HL-60 (cell line): ENCODE results near the gene ZBTB2.

ENCODE experiments used
- GABPA ChIP-seq: IDR thresholded peaks from 2 replicates; pipeline ENCODE4 v1.6.1; 2012; ENCODE audit warnings: low read depth
- POLR2AphosphoS5 ChIP-seq: IDR thresholded peaks from 2 replicates; pipeline ENCODE4 v1.6.1; 2012; ENCODE audit warnings: low read depth
- SPI1 ChIP-seq: IDR thresholded peaks from 2 replicates; pipeline ENCODE4 v1.6.1; 2012; ENCODE audit warnings: low read depth, mild to moderate bottlenecking, borderline replicate concordance
- TF ChIP-seq, protein P1 (sequence below): IDR thresholded peaks from one replicate; pipeline ENCODE4 v1.5.1; 2011; ENCODE audit warnings: low read length, control low read depth, inconsistent platforms; ENCODE audit not compliant: insufficient read depth
- TF ChIP-seq, protein P2 (sequence below): IDR thresholded peaks from 2 replicates; pipeline ENCODE4 v1.6.1; 2012; ENCODE audit warnings: low read depth; ENCODE audit not compliant: insufficient replicate concordance

DNA sequence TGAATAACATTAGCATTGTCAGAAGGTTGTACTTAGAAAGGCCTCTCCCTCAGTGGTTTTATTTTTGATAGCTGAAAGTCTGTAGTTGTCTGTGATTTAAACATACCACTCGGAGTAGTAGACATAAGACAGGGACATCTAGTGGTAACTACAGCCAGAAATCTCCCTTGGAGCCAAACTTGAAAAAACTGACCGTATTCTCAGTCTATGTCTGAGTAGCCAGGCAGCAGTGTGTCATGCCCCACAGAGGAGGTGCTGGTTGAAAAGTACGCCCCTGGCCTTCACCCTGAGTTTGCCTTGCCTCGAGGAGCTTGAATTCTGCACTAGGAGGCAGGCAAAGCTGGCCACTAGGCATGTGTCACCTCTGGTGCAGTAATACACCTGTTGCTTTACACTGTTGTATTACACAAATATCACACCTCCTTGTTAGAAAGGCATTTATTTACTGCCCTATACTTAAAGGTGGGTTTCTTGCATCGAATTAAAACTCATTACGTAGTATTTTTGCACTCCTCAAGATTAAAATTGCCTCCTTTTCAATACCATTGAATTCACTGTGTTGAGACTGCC is 20.8 kb downstream of the ZBTB2 start:
- TF ChIP-seq, protein P1, sequence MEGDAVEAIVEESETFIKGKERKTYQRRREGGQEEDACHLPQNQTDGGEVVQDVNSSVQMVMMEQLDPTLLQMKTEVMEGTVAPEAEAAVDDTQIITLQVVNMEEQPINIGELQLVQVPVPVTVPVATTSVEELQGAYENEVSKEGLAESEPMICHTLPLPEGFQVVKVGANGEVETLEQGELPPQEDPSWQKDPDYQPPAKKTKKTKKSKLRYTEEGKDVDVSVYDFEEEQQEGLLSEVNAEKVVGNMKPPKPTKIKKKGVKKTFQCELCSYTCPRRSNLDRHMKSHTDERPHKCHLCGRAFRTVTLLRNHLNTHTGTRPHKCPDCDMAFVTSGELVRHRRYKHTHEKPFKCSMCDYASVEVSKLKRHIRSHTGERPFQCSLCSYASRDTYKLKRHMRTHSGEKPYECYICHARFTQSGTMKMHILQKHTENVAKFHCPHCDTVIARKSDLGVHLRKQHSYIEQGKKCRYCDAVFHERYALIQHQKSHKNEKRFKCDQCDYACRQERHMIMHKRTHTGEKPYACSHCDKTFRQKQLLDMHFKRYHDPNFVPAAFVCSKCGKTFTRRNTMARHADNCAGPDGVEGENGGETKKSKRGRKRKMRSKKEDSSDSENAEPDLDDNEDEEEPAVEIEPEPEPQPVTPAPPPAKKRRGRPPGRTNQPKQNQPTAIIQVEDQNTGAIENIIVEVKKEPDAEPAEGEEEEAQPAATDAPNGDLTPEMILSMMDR: no peak
- TF ChIP-seq, protein P2, sequence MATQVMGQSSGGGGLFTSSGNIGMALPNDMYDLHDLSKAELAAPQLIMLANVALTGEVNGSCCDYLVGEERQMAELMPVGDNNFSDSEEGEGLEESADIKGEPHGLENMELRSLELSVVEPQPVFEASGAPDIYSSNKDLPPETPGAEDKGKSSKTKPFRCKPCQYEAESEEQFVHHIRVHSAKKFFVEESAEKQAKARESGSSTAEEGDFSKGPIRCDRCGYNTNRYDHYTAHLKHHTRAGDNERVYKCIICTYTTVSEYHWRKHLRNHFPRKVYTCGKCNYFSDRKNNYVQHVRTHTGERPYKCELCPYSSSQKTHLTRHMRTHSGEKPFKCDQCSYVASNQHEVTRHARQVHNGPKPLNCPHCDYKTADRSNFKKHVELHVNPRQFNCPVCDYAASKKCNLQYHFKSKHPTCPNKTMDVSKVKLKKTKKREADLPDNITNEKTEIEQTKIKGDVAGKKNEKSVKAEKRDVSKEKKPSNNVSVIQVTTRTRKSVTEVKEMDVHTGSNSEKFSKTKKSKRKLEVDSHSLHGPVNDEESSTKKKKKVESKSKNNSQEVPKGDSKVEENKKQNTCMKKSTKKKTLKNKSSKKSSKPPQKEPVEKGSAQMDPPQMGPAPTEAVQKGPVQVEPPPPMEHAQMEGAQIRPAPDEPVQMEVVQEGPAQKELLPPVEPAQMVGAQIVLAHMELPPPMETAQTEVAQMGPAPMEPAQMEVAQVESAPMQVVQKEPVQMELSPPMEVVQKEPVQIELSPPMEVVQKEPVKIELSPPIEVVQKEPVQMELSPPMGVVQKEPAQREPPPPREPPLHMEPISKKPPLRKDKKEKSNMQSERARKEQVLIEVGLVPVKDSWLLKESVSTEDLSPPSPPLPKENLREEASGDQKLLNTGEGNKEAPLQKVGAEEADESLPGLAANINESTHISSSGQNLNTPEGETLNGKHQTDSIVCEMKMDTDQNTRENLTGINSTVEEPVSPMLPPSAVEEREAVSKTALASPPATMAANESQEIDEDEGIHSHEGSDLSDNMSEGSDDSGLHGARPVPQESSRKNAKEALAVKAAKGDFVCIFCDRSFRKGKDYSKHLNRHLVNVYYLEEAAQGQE: no peak
- no peak for TF ChIP-seq POLR2AphosphoS5
- no peak for TF ChIP-seq GABPA
- no peak for TF ChIP-seq SPI1
